Heart left ventricle (tissue), 16 donors: ENCODE measurements around the gene MALSU1. TPM values are rescaled to one million over a fixed set of nuclear protein-coding genes. Genes with fewer than 3 reads are reported as not detected.
A peak's percentile ranks its signal among the peaks of the same experiment; 100 is the strongest.

Source experiments
- ATAC-seq, 4 donors: fragments of 200-7000 bp; cut with Tn5 transposase; one replicate each; pipeline ENCODE4 v1.9.1; 2020 to 2022; ENCODE audit warnings: moderate library complexity in 4 of 4, mild to moderate bottlenecking in 3 of 4, moderate number of reproducible peaks in 1 of 4
- DNase-seq, 5 donors: peaks; one replicate each; pipeline ENCODE4 v3.0.0-alpha.2; 2020
- H3K27ac ChIP-seq, 12 donors: fragments of 200-600 bp; sonication (generic) in 4 of 12; one replicate each; pipeline versions ENCODE4 v1.5.0 to v1.8.0; 2016 to 2022; ENCODE audit warnings: mild to moderate bottlenecking in 2 of 12
- H3K27me3 ChIP-seq, 9 donors: fragments of 200-600 bp; sonication (generic) in 2 of 9; one replicate each; pipeline versions ENCODE4 v1.5.1 to v1.8.0; 2016 to 2022; ENCODE audit warnings: mild to moderate bottlenecking in 3 of 9
- H3K36me3 ChIP-seq, 9 donors: fragments of 200-600 bp; sonication (generic) in 2 of 9; one replicate each; pipeline versions ENCODE4 v1.5.0 to v1.8.0; 2018 to 2022; ENCODE audit warnings: mild to moderate bottlenecking in 2 of 9
- H3K4me1 ChIP-seq, 12 donors: fragments of 200-600 bp; sonication (generic) in 4 of 12; one replicate each; pipeline versions ENCODE4 v1.5.0 to v1.8.0; 2016 to 2022; ENCODE audit warnings: mild to moderate bottlenecking in 3 of 12
- H3K4me3 ChIP-seq, 12 donors: fragments of 200-600 bp; sonication (generic) in 4 of 12; one replicate each; pipeline versions ENCODE4 v1.5.0 to v1.8.0; 2017 to 2022; ENCODE audit warnings: mild to moderate bottlenecking in 9 of 12, moderate library complexity in 4 of 12
- H3K9me3 ChIP-seq, 12 donors: fragments of 200-600 bp; sonication (generic) in 4 of 12; one replicate each; pipeline versions ENCODE4 v1.5.0 to v1.8.0; 2016 to 2022; ENCODE audit warnings: mild to moderate bottlenecking in 1 of 12
- CTCF ChIP-seq, 12 donors: fragments of 200-600 bp; sonication (generic) in 4 of 12; IDR thresholded peaks; one replicate each; pipeline versions ENCODE4 v1.5.0 to v1.8.0; 2018 to 2022; ENCODE audit warnings: antibody characterized with exemption in 12 of 12, mild to moderate bottlenecking in 5 of 12
- POLR2A ChIP-seq, 2 donors: fragments of 450-650 bp; IDR thresholded peaks; one replicate each; pipeline ENCODE4 v1.6.1; 2017; ENCODE audit warnings: antibody characterized with exemption in 2 of 2, mild to moderate bottlenecking in 2 of 2, moderate library complexity in 2 of 2
- WGBS, 4 donors: extraction: QIAGEN DNeasy Blood & Tissue Kit in 2 of 4; methylation state at CpG; one replicate each; pipeline versions ENCODE4 v1.1.5 to v1.1.7; 2013 to 2018; 5-methylcytosine and 5-hydroxymethylcytosine counted together
- intact Hi-C, 10 donors: fragments of 100-400 bp; cut with DNase I; formaldehyde crosslinking; loops; one replicate each; pipeline versions ENCODE4 v1.11.1 to v1.14.2; 2022
- polyA plus RNA-seq, 2 donors: library from polyadenylated mRNA; stranded (reverse); fragments of 200-250 nt; gene quantifications; one replicate each; pipeline ENCODE4 v1.2.3, GENCODE V29; 2013
- total RNA-seq, 9 donors: library from RNA; depleted of rRNA in 2 of 9; stranded (reverse); fragments of >200 nt in 2 of 9; fragmentation: NEBNext Ultra II Directional in 3 of 9; extraction: Animal tissue kit (Norgen Biotek cat#: 25700) in 3 of 9; gene quantifications; one replicate each; pipeline versions ENCODE4 v1.1.0 to v1.2.4, GENCODE V29; 2016 to 2023
- donor health status: ischemic (EF 13 %, LVEDD 7.1; RV severe dilation, severe dysfunction).
- donor health status: healthy with polysubstance abuse.
- donor health status: DM: no; HTN: yes; CAD: no.
- donor health status: DM: no; HTN: no; CAD: no.
- donor health status: ischemic (EF 25% LVEDD 6.9; RV normal size, moderate dysfunction).
- donor health status: ischemic (EF 25% LVEDD 5.7; RV mildly dilated, moderate dysfunction).
- donor health status: healthy.
- donor health status: DM: yes; HTN: yes; CAD: no.
- donor health status: ischemic (EF 35%, LVEDD 5.7; RV mildly dilated, moderate dysfunction).
- donor health status: nonischemic (EF 11% LVEDD 7.7; RV severe dilation, severe dysfunction).
- donor health status: DM: yes; HTN: yes; CAD: no.
- donor health status: PGD.
- donor health status: ischemic (EF 29% LVEDD 5.4; RV normal size, mild dysfunction).
- donor health status: nonischemic (EF 23%, LVEDD 6.1; RV moderate dilation, normal function).

The MALSU1 gene
- total and polyA plus RNA-seq, 11 donors, result 40.3 to 128 (median 104) TPM

GRCh38 chr7:23341846-23342598, 42.9 kb downstream of the MALSU1 start:
- Histone ChIP-seq H3K4me3 (no peak overlapping the region), H3K36me3 (no peaks in the 10 kb centered on the region), H3K9me3 (peaks cover 0 to 5% (median 0%) of the 10 kb centered on the region in 12 donors), H3K27me3 (peaks cover 0 to 4% (median 0%) of the 10 kb centered on the region in 9 donors), H3K27ac (no peak overlapping the region), H3K4me1 (peaks cover 0 to 7% (median 0%) of the 10 kb centered on the region in 12 donors)
- TF ChIP-seq POLR2A (IDR thresholded peaks at IDR 0.05) (no peak), CTCF (IDR thresholded peaks at IDR 0.05) (no peak)
- 81 to 88% (median 83%) methylated on average over 7 of the region's 7 CpGs for WGBS, 4 donors
- ATAC-seq (no peak), DNase-seq (no peak)
- intact Hi-C loops, result no loop called here

- Histone ChIP-seq H3K36me3 (no peaks in the 10 kb centered on the region), H3K4me1 (peaks cover 0 to 7% (median 0%) of the 10 kb centered on the region in 12 donors), H3K27me3 (peaks cover 0 to 4% (median 0%) of the 10 kb centered on the region in 9 donors), H3K9me3 (no peaks in the 10 kb centered on the region), H3K27ac (no peak overlapping the region), H3K4me3 (no peak overlapping the region)
- intact Hi-C loops, result no loop called here
- TF ChIP-seq POLR2A (IDR thresholded peaks at IDR 0.05) (no peak), CTCF (IDR thresholded peaks at IDR 0.05) (no peak)
- no peak for ATAC-seq
- no peak for DNase-seq
Measured at GRCh38 chr7:23343102-23343501, 44.0 kb downstream of the MALSU1 start.

GRCh38 chr7:23343806-23344475, 44.8 kb downstream of the MALSU1 start:
- WGBS, 4 donors, result 92 to 95% (median 94%) methylated on average over 9 of the region's 9 CpGs
- Histone ChIP-seq H3K27ac (no peak overlapping the region), H3K9me3 (no peaks in the 10 kb centered on the region), H3K4me1 (peaks cover 0 to 7% (median 0%) of the 10 kb centered on the region in 12 donors), H3K36me3 (no peaks in the 10 kb centered on the region), H3K4me3 (no peak overlapping the region), H3K27me3 (peaks cover 0 to 4% (median 0%) of the 10 kb centered on the region in 9 donors)
- no peak for ATAC-seq
- no peak for DNase-seq
- intact Hi-C loops, result no loop called here
- TF ChIP-seq CTCF (IDR thresholded peaks at IDR 0.05), result no peak
- TF ChIP-seq POLR2A (IDR thresholded peaks at IDR 0.05), result no peak

GRCh38 chr7:23345601-23346000, 46.5 kb downstream of the MALSU1 start:
- no peak for TF ChIP-seq CTCF (IDR thresholded peaks at IDR 0.05)
- no peak for TF ChIP-seq POLR2A (IDR thresholded peaks at IDR 0.05)

More at GRCh38 chr7:23345601-23346000, 46.5 kb downstream of the MALSU1 start:
- Histone ChIP-seq H3K36me3 (no peaks in the 10 kb centered on the region), H3K4me1 (peaks cover 0 to 7% (median 0%) of the 10 kb centered on the region in 12 donors), H3K4me3 (peak overlapping the region in 1 of 12 donors; percentile 59), H3K9me3 (no peaks in the 10 kb centered on the region), H3K27me3 (peaks cover 0 to 4% (median 0%) of the 10 kb centered on the region in 9 donors), H3K27ac (no peak overlapping the region)
- 89 to 94% (median 90%) methylated on average over 6 of the region's 6 CpGs for WGBS, 4 donors
- DNase-seq (no peak), ATAC-seq (no peak)
- intact Hi-C loops, result loop anchor here in 1 of 10 donors (5.0 kb wide), 1 partner anchor 68 kb away; no protein-coding TSS in a partner anchor
